ENCODE data around the gene SAP25.

The SAP25 gene

DNA sequence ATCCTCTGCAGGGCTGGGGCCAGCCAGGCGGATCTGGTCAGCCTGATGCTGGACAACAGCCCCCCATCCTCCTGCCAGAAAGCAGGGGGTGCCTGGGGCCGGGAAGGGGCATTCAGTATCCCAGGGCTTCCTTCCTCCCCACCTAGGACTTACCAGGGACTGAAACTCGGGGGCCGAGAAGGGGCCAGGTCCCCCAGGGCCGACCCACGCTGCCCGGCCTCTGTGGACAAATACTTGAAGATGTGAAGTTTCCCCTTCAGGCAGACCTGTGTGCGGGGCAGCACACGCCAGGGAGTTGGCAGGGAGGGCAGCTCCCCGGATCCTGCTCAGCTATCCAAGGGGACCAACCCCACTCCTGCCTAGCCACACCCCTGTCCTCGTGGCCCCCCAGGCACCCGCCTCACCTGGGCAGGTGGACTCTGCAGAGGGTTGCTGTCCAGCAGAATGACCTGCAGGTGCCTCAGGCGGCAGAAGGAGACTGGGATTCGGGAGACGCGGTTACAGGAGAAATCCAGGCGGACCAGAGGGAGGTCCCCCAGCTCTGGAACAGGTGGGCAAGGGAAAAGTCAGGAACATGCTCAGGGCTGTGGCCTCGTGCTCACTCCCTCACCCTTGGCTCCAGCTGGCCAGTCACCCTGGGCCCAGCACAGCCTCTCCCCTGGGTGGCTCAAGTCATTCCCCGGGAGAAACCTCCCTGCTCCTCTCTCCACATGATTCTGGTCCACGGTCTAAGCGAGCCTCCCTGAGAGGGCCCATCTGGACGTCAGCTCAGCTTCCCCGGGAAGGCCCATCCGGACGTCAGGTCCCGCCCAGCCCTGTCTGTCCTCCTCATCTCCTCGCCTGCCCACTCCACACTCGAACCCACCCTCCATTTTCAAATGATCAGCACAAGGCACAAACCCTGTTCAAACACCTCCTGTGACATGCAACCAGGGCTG lies 4.8 kb upstream of the SAP25 start:
- Histone ChIP-seq H3K4me3 (ENCODE audit: low read length) (no peak overlapping the region), H3K9me3 (ENCODE audit: insufficient read depth, low read length) (no peaks in the 10 kb centered on the region), H3K27ac (ENCODE audit: low read length) (no peak overlapping the region), H3K36me3 (replicated peaks; ENCODE audit: low read depth, low read length) (peaks cover 18% of the 10 kb centered on the region), H3K27me3 (ENCODE audit: low read depth, low read length) (no peaks in the 10 kb centered on the region), H3K9ac (ENCODE audit: low read length) (no peak overlapping the region), H3K4me1 (ENCODE audit: low read length) (peaks cover 6% of the 10 kb centered on the region), H3K4me2 (ENCODE audit: low read length) (no peak overlapping the region), H2AFZ (ENCODE audit: low read depth, low read length) (no peak overlapping the region), H3K79me2 (ENCODE audit: low read length) (no peaks in the 10 kb centered on the region), H4K20me1 (ENCODE audit: insufficient read depth, low read length) (0 out of 2 replicates have a peak, but pooled peaks cover 2% of the 10 kb centered on the region)
- TF ChIP-seq CTCF (IDR thresholded peaks at IDR 0.05; ENCODE audit: low read depth, low read length) = no peak
- no peak for TF ChIP-seq EZH2phosphoT487 (IDR thresholded peaks at IDR 0.05; ENCODE audit: low read depth)

DNA sequence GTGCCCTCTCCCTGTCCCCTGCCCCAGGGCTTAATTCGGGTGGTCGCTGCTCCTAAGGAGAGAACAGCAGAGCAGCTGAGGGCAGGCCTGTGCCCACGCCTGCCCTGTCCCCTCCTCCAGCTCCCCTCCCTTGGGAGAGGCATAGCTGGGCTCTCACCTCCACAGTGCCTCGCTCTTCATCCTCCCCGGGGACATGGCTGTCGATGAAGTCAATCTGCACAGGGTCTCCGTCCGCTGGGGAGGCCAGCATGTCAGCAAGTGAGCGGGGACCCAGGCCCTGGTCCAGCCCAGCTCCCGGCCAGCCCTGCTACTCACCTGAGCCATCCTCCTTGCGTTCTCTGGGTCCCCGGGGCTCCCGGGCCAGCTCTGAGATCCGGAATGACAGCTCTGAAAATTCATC lies 3.8 kb upstream of the SAP25 start:
- no peak overlapping the region for H3K9ac ChIP-seq (ENCODE audit: low read length)
- peaks cover 17% of the 10 kb centered on the region for H3K36me3 ChIP-seq (replicated peaks; ENCODE audit: low read depth, low read length)
- H2AFZ ChIP-seq (ENCODE audit: low read depth, low read length) = no peak overlapping the region
- no peak overlapping the region for H3K4me2 ChIP-seq (ENCODE audit: low read length)
- H3K27ac ChIP-seq (ENCODE audit: low read length) = no peak overlapping the region
- H3K4me3 ChIP-seq (ENCODE audit: low read length) = no peak overlapping the region
- H3K27me3 ChIP-seq (ENCODE audit: low read depth, low read length) = no peaks in the 10 kb centered on the region
- no peaks in the 10 kb centered on the region for H3K4me1 ChIP-seq (ENCODE audit: low read length)
- TF ChIP-seq CTCF (IDR thresholded peaks at IDR 0.05; ENCODE audit: low read depth, low read length) = no peak
- no peak for TF ChIP-seq EZH2phosphoT487 (IDR thresholded peaks at IDR 0.05; ENCODE audit: low read depth)
- H3K79me2 ChIP-seq (ENCODE audit: low read length) = no peaks in the 10 kb centered on the region
- no peaks in the 10 kb centered on the region for H4K20me1 ChIP-seq (ENCODE audit: insufficient read depth, low read length)
- H3K9me3 ChIP-seq (ENCODE audit: insufficient read depth, low read length) = no peaks in the 10 kb centered on the region

DNA sequence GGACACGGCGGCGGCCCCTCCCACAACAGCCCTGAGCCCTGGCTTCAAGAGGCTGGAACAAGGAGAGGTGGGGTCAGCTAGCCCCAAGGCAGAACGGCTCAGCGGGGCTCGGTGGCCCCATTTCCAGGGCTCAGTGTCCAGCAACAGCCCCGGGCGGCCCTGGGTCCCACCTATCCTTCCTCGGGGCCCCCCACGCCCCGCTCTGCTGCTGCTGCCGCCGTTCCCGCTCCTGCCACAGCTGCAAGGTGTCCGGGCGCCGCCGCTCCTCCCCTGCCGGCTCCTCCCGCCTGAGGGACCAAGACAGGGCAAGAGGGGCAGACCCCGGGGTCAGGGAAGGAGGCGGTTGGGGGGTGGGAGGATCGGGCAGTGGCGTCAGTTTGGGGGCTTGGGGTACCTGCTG lies 3.4 kb upstream of the SAP25 start:
- no peaks in the 10 kb centered on the region for H4K20me1 ChIP-seq (ENCODE audit: insufficient read depth, low read length)
- H3K27ac ChIP-seq (ENCODE audit: low read length) = no peak overlapping the region
- no peaks in the 10 kb centered on the region for H3K27me3 ChIP-seq (ENCODE audit: low read depth, low read length)
- no peak overlapping the region for H3K9ac ChIP-seq (ENCODE audit: low read length)
- no peak overlapping the region for H3K4me2 ChIP-seq (ENCODE audit: low read length)
- H3K79me2 ChIP-seq (ENCODE audit: low read length) = no peaks in the 10 kb centered on the region
- no peak overlapping the region for H2AFZ ChIP-seq (ENCODE audit: low read depth, low read length)
- peaks cover 15% of the 10 kb centered on the region for H3K36me3 ChIP-seq (replicated peaks; ENCODE audit: low read depth, low read length)
- TF ChIP-seq EZH2phosphoT487 (IDR thresholded peaks at IDR 0.05; ENCODE audit: low read depth) (no peak), CTCF (IDR thresholded peaks at IDR 0.05; ENCODE audit: low read depth, low read length) (no peak)
- H3K9me3 ChIP-seq (ENCODE audit: insufficient read depth, low read length) = no peaks in the 10 kb centered on the region
- H3K4me3 ChIP-seq (ENCODE audit: low read length) = no peak overlapping the region
- no peaks in the 10 kb centered on the region for H3K4me1 ChIP-seq (ENCODE audit: low read length)

DNA sequence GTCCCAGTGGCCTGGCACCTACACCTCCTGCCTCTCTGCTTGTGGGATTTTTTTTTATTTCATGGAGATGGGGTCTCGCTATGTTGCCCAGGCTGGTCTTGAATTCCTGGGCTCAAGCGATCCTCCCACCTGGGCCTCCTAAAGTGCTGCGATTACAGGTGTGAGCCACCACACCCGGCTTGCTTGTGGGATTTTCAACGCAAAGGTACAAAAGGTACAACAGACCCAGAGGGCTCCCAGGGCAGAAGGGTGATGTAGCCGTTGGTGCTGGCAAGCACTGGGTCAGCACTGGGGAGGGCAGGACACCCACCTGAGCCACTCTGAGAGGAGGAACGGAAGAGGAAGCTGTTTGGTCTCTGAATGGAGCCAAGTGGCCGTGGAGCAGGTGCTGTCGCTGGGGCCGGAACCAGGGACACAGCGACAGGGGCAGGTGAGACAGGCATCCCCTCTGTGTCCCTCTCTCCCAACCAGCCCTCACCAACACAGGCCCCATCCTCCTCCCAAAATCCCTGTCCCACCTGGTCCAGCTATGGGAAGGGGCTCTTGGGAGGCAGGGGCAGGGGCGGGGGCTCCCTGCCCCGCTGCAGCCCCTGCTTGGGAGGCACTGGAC lies 2.8 kb upstream of the SAP25 start:
- H3K27me3 ChIP-seq (ENCODE audit: low read depth, low read length) = no peaks in the 10 kb centered on the region
- no peak overlapping the region for H2AFZ ChIP-seq (ENCODE audit: low read depth, low read length)
- H3K4me3 ChIP-seq (ENCODE audit: low read length) = no peak overlapping the region
- H4K20me1 ChIP-seq (ENCODE audit: insufficient read depth, low read length) = no peaks in the 10 kb centered on the region
- H3K79me2 ChIP-seq (ENCODE audit: low read length) = no peaks in the 10 kb centered on the region
- no peak overlapping the region for H3K27ac ChIP-seq (ENCODE audit: low read length)
- no peaks in the 10 kb centered on the region for H3K9me3 ChIP-seq (ENCODE audit: insufficient read depth, low read length)
- peaks cover 15% of the 10 kb centered on the region for H3K36me3 ChIP-seq (replicated peaks; ENCODE audit: low read depth, low read length)
- no peaks in the 10 kb centered on the region for H3K4me1 ChIP-seq (ENCODE audit: low read length)
- H3K9ac ChIP-seq (ENCODE audit: low read length) = no peak overlapping the region
- TF ChIP-seq EZH2phosphoT487 (IDR thresholded peaks at IDR 0.05; ENCODE audit: low read depth) = no peak
- TF ChIP-seq CTCF (IDR thresholded peaks at IDR 0.05; ENCODE audit: low read depth, low read length) = no peak
- H3K4me2 ChIP-seq (ENCODE audit: low read length) = no peak overlapping the region
